Stimulated activated CD8-positive, alpha-beta memory T cell treated with anti-CD3 and anti-CD28 coated beads, Interleukin-4, amount 100 ng/mL, for 4 hours (primary cell): ENCODE results near the gene ANKH.
"Not testable (repeated sequence)": the region's sequence is repeated elsewhere in the genome, so short reads cannot be mapped to it uniquely, and the experiment has no call there.

Experiments used
- DNase-seq, 2 donors: peaks; one replicate each; pipeline ENCODE4 v3.0.0-alpha.2; 2020; ENCODE audit warnings: low read depth in 2 of 2, low spot score in 1 of 2

ANKH gene

GRCh38 chr5:14859150-14859549 lies 12.4 kb downstream of the ANKH start:
- no peak for DNase-seq

DNA sequence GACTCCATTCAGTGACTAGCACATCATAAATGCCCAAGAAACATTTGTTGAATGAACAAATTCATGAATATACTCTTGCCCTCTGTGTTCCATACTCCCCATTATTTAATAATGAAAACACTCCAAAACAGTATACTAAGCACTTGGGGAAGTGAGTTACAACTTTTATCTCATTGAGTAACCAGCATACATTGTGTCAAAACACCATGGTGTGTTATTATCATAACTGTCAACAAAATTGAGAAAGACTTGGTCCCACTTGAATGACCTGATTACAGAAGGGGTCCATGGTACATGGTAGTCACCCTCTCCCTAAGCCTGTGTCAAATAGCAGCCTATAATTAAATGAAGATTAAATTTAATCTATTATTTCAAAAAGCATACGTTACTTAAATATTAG lies 16.2 kb downstream of the ANKH start:
- no peak for DNase-seq

GRCh38 chr5:14854799-14855198 lies 16.8 kb downstream of the ANKH start:
- no peak for DNase-seq

- DNase-seq: no peak
Measured at GRCh38 chr5:14853685-14854084, 17.9 kb downstream of the ANKH start.

DNA sequence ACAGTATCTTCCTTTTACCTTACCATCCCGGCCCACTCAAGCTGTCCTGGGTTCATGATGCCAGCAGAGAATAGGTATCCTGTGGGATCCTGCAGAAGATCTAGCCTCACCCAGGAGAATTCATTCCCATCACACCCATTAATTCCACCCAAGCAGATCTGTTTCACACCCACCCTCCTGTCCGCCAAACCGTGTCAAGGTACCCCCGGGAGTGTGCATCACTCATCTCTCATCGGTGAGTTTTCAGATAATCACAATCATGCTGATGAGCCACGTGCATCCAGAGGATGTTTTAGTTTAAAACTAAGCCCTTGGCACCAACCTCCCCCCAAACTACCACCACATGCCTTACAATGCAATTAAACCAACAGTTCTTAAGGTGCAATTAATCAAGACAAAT lies 18.8 kb downstream of the ANKH start:
- DNase-seq: no peak

- no peak for DNase-seq
Measured at GRCh38 chr5:14851999-14852526, 19.5 kb downstream of the ANKH start.

DNA sequence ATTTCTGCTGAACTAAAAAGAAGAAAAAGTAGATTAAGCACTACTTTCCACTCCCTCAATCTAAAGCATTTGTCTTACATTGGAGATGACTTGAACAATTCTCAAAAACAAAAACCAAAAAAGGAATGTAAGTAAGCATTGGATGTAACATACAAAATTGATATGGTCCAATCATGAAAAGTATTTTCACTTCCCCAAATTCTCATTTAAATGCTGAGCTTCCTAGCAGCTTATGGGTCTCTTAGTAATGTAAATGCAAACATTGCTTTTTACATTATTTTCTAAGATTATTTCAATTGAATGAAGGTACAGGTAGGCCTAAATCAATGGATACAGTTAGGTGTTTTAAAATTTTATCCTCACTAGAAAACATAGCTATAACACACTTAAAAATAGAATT lies 20.0 kb downstream of the ANKH start:
- no peak for DNase-seq

DNA sequence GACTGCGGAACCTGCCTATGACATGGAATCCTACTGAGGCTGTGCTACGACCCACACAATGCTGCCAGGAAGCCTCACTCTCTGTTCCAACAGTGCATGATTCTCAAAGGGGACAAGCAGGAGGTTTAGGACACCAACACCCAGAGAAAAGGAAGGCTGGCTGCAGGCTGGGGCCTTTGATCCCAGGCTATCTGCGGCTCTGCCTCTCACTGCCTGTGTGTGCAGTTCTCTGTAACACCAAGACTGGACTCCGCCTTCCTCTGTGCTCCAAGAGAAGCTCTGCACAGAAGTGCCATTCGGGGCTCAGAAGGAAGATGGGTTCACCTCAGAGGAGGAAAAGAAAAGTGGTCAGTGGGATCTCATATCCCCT lies 20.5 kb downstream of the ANKH start:
- no peak for DNase-seq

GRCh38 chr5:14850419-14851049 lies 21.0 kb downstream of the ANKH start:
- no peak for DNase-seq

GRCh38 chr5:14849516-14850294 lies 21.9 kb downstream of the ANKH start:
- no peak for DNase-seq

- DNase-seq: not testable (repeated sequence)
Measured at GRCh38 chr5:14848942-14849341, 22.6 kb downstream of the ANKH start.

- no peak for DNase-seq
Measured at GRCh38 chr5:14848385-14848784, 23.2 kb downstream of the ANKH start.

- DNase-seq: no peak
Measured at GRCh38 chr5:14847471-14847870, 24.1 kb downstream of the ANKH start.

- no peak for DNase-seq
Measured at GRCh38 chr5:14842117-14842516, 29.5 kb downstream of the ANKH start.

GRCh38 chr5:14840624-14841023 lies 31.0 kb downstream of the ANKH start:
- no peak for DNase-seq

DNA sequence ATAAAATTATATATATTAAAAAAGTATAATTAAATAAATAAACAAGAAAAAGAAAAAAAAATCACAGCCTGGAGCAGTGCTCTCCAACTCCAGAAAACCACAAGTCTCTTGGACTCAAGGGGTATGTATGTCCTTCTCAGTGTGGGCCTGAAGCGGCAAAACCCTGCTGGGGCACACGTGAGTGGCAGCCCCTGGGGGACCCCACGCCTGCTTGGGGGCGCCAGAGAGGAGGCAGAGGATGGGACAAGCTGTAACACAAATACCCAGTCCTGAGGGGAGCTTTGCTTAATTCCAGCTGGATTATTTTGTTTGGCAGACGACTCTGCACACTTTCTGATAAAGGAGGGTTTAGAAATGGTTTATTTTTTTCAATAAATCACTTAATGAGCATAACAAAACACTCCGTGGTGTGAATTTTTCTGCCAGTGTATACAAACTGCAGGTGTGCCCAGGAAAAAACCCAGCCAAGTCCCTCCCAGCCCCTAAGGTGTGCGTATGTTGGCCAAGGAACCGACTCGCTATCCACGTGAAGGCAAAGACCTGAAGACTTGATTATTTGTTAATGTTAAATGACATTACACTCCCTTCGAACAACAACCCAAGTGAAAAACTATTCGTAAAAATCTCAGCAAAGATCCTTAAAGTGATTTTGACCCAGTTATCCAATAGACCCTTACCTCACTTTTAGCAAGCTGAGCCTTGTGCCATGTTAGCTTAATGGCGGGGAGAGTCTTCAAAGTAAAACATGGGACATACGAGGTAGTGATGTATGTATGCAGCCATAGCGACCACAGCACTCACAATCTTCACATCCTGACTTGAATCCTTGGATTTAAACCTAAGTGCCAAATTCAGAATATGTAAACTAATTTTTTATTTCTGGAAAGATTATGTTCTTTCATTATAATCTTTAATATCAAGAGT lies 32.9 kb downstream of the ANKH start:
- no peak for DNase-seq

DNA sequence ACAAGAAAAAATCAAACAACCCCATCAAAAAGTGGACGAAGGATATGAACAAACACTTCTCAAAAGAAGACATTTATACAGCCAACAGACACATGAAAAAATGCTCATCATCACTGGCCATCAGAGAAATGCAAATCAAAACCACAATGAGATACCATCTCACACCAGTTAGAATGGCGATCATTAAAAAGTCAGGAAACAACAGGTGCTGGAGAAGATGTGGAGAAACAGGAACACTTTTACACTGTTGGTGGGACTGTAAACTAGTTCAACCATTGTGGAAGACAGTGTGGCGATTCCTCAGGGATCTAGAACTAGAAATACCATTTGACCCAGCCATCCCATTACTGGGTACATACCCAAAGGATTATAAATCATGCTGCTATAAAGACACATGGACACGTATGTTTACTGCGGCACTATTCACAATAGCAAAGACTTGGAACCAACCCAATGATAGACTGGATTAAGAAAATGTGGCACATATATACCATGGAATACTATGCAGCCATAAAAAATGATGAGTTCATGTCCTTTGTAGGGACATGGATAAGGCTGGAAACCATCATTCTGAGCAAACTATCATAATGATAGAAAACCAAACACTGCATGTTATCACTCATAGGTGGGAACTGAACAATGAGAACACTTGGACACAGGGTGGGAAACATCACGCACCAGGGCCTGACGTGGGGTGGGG lies 34.0 kb downstream of the ANKH start:
- not testable (repeated sequence) for DNase-seq

DNA sequence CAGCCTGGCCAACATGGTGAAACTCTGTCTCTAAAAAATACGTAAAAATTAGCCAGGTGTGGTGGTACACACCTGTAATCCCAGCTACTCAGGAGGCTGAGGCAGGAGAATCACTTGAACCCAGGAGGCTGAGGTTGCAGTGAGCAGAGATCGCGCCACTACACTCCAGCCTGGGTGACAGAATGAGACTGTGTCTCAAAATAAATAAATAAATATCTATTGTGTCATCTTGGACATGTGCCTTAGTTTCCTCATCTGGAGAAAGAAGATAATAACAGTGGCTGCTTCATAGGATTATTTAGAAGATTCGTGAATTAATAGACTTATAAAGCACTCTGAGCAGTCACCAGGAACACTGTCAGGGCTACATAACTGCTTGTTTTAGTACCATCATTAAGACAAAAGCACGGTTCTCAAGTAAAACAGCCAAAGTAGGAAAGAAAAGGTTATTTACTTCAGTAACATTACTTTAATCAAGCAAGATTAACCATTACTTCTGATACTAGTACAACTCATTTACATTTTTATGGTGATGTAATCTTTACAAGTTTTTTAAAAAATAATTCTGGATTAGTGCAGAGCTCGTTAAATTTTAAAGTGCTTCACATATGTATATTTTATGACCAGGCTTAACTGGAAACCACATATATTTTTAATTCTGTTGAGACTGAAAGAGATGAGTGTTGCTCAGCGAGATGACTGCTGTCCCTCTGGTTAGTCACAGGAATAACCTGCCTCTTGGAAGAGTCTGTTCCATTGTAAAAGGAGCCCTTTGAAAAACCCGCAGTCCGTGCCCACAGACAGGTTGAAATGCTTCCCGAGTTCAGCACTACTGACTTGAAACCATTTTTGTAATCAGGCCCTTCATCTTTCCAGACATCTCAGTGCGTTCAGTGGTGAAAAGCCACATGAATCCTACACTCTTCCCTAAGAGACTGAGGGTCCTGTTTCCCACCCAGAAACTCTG lies 36.7 kb downstream of the ANKH start:
- no peak for DNase-seq

GRCh38 chr5:14834062-14834461 lies 37.5 kb downstream of the ANKH start:
- no peak for DNase-seq

GRCh38 chr5:14831006-14831338 lies 40.6 kb downstream of the ANKH start:
- no peak for DNase-seq
